Trophoblast cell (in vitro differentiated cells and primary cell): ENCODE measurements around the gene CDH3.

Experiments used
- DNase-seq, 2 donors: peaks; one replicate each; pipeline ENCODE4 v3.0.0-alpha.2; 2016
- H2AFZ ChIP-seq: 2 replicates; pipeline ENCODE4 v1.6.1; 2013; ENCODE audit warnings: low read length, moderate library complexity, mild to moderate bottlenecking; ENCODE audit not compliant: insufficient read depth, poor library complexity
- H2AK5ac ChIP-seq: 2 replicates; pipeline ENCODE4 v1.6.1; 2013; ENCODE audit warnings: mild to moderate bottlenecking, low read length
- H2BK120ac ChIP-seq: 2 replicates; pipeline ENCODE4 v1.6.1; 2013; ENCODE audit warnings: low read length, mild to moderate bottlenecking, moderate library complexity; ENCODE audit not compliant: insufficient read depth, poor library complexity
- H2BK12ac ChIP-seq: 2 replicates; pipeline ENCODE4 v1.6.1; 2013; ENCODE audit warnings: mild to moderate bottlenecking, low read length, moderate library complexity
- H2BK5ac ChIP-seq: 2 replicates; pipeline ENCODE4 v1.6.1; 2013; ENCODE audit warnings: low read length, low read depth, moderate library complexity, mild to moderate bottlenecking; ENCODE audit not compliant: poor library complexity
- H3K14ac ChIP-seq: 2 replicates; pipeline ENCODE4 v1.6.1; 2013; ENCODE audit warnings: mild to moderate bottlenecking, low read length
- H3K18ac ChIP-seq: 2 replicates; pipeline ENCODE4 v1.6.1; 2013; ENCODE audit warnings: mild to moderate bottlenecking, low read length
- H3K23ac ChIP-seq: 2 replicates; pipeline ENCODE4 v1.6.1; 2013; ENCODE audit warnings: low read length
- H3K27ac ChIP-seq: 2 replicates; pipeline ENCODE4 v1.5.1; 2013; ENCODE audit warnings: low read depth, mild to moderate bottlenecking, inconsistent platforms, low read length, moderate library complexity
- H3K27me3 ChIP-seq: 2 replicates; pipeline ENCODE4 v1.6.1; 2013; ENCODE audit warnings: inconsistent platforms, mild to moderate bottlenecking, low read length, moderate library complexity; ENCODE audit not compliant: insufficient read depth
- H3K36me3 ChIP-seq, 2 experiments: 1 replicate in 1 of 2; 2 replicates in 1 of 2; pipeline ENCODE4 v1.6.1; 2013; ENCODE audit warnings: low read length in 2 of 2, mild to moderate bottlenecking in 2 of 2, moderate library complexity in 1 of 2; ENCODE audit not compliant: insufficient read depth in 2 of 2, control insufficient read depth in 1 of 2
- H3K4ac ChIP-seq: 2 replicates; pipeline ENCODE4 v1.6.1; 2013; ENCODE audit warnings: low read depth, mild to moderate bottlenecking, low read length, moderate library complexity
- H3K4me1 ChIP-seq, 2 experiments: 1 replicate in 1 of 2; 2 replicates in 1 of 2; pipeline ENCODE4 v1.6.1; 2013; ENCODE audit warnings: low read length in 2 of 2, mild to moderate bottlenecking in 2 of 2, moderate library complexity in 1 of 2; ENCODE audit not compliant: insufficient read depth in 2 of 2, control insufficient read depth in 1 of 2
- H3K4me2 ChIP-seq: 2 replicates; pipeline ENCODE4 v1.6.1; 2013; ENCODE audit warnings: inconsistent platforms, mild to moderate bottlenecking, low read length, moderate library complexity
- H3K4me3 ChIP-seq: 2 replicates; pipeline ENCODE4 v1.5.1; 2013; ENCODE audit warnings: mild to moderate bottlenecking, low read depth, low read length, inconsistent platforms
- H3K79me1 ChIP-seq: one replicate; pipeline ENCODE4 v1.6.1; 2013; ENCODE audit warnings: low read length
- H3K79me2 ChIP-seq: 2 replicates; pipeline ENCODE4 v1.6.1; 2013; ENCODE audit warnings: low read length, mild to moderate bottlenecking; ENCODE audit not compliant: control insufficient read depth, insufficient read depth, poor library complexity
- H3K9ac ChIP-seq: 2 replicates; pipeline ENCODE4 v1.6.1; 2013; ENCODE audit warnings: mild to moderate bottlenecking, low read length
- H3K9me3 ChIP-seq: 2 replicates; pipeline ENCODE4 v1.6.1; 2013; ENCODE audit warnings: low read depth, mild to moderate bottlenecking, control low read depth, inconsistent platforms, low read length; ENCODE audit not compliant: insufficient read depth
- H4K12ac ChIP-seq: 2 replicates; pipeline ENCODE4 v1.6.1; 2013; ENCODE audit warnings: low read depth, mild to moderate bottlenecking, low read length, moderate library complexity
- H4K8ac ChIP-seq: 2 replicates; pipeline ENCODE4 v1.6.1; 2013; ENCODE audit warnings: low read depth, mild to moderate bottlenecking, low read length, moderate library complexity
- H4K91ac ChIP-seq: one replicate; pipeline ENCODE4 v1.6.1; 2013; ENCODE audit warnings: low read depth, mild to moderate bottlenecking, low read length, moderate library complexity
- WGBS: extraction: QIAGEN DNeasy Blood & Tissue Kit; methylation state at CpG from one replicate; pipeline ENCODE4 v1.1.7; 2013; ENCODE audit warnings: missing lambda C conversion rate; ENCODE audit not compliant: insufficient read length, insufficient coverage; ENCODE audit errors: extremely low coverage; 5-methylcytosine and 5-hydroxymethylcytosine counted together

Gene CDH3

GRCh38 chr16:68686905-68687304 is 41.8 kb downstream of the CDH3 start:
- no peaks in the 10 kb centered on the region for H3K79me2 ChIP-seq
- H3K79me1 ChIP-seq = no peaks in the 10 kb centered on the region
- H3K23ac ChIP-seq = no peak overlapping the region
- peaks cover 3% of the 10 kb centered on the region for H3K9me3 ChIP-seq
- no peaks in the 10 kb centered on the region for H3K27me3 ChIP-seq
- no peak overlapping the region for H2BK120ac ChIP-seq
- no peak overlapping the region for H3K4ac ChIP-seq
- no peak overlapping the region for H2BK12ac ChIP-seq
- H3K27ac ChIP-seq = no peak overlapping the region
- peaks cover 70 to 77% of the 10 kb centered on the region in 2 experiments for H3K36me3 ChIP-seq
- no peak overlapping the region for H3K9ac ChIP-seq
- H4K12ac ChIP-seq = no peak overlapping the region
- H3K4me3 ChIP-seq = no peak overlapping the region
- no peak for DNase-seq
- no CpG with 5 or more reads among the region's 5 CpGs for WGBS
- H4K91ac ChIP-seq = no peak overlapping the region
- H3K14ac ChIP-seq = no peak overlapping the region
- no peak overlapping the region for H4K8ac ChIP-seq
- H2BK5ac ChIP-seq = no peak overlapping the region
- H3K4me1 ChIP-seq = no peaks in the 10 kb centered on the region
- no peak overlapping the region for H3K4me2 ChIP-seq
- no peak overlapping the region for H2AFZ ChIP-seq
- H2AK5ac ChIP-seq = no peak overlapping the region
- no peak overlapping the region for H3K18ac ChIP-seq

- Histone ChIP-seq H3K4me1 (no peaks in the 10 kb centered on the region), H3K9ac (no peak overlapping the region), H3K18ac (no peak overlapping the region), H2BK120ac (no peak overlapping the region), H2AK5ac (no peak overlapping the region), H4K91ac (no peak overlapping the region), H2AFZ (no peak overlapping the region), H3K79me2 (no peaks in the 10 kb centered on the region), H3K36me3 (peaks cover 69 to 75% of the 10 kb centered on the region in 2 experiments), H4K12ac (no peak overlapping the region), H3K4me2 (no peak overlapping the region), H3K14ac (no peak overlapping the region), H3K79me1 (no peaks in the 10 kb centered on the region), H3K4ac (no peak overlapping the region), H3K27me3 (no peaks in the 10 kb centered on the region), H2BK5ac (no peak overlapping the region), H3K23ac (no peak overlapping the region), H3K4me3 (no peak overlapping the region), H3K27ac (no peak overlapping the region), H4K8ac (no peak overlapping the region), H3K9me3 (no peaks in the 10 kb centered on the region), H2BK12ac (no peak overlapping the region)
- WGBS = no CpG with 5 or more reads among the region's 5 CpGs
- no peak for DNase-seq
These were observed 44.8 kb downstream of the CDH3 start for GRCh38 chr16:68689921-68690320.

- Histone ChIP-seq H3K27me3 (no peaks in the 10 kb centered on the region), H2BK5ac (no peak overlapping the region), H4K12ac (no peak overlapping the region), H3K18ac (no peak overlapping the region), H3K79me2 (no peaks in the 10 kb centered on the region), H3K9ac (no peak overlapping the region), H3K14ac (no peak overlapping the region), H3K4me1 (no peaks in the 10 kb centered on the region), H2AFZ (no peak overlapping the region), H3K4me3 (peak overlapping the region; percentile 6), H3K27ac (no peak overlapping the region), H3K4ac (no peak overlapping the region), H3K79me1 (no peaks in the 10 kb centered on the region), H2BK120ac (no peak overlapping the region), H4K91ac (no peak overlapping the region), H4K8ac (no peak overlapping the region), H2AK5ac (no peak overlapping the region), H2BK12ac (no peak overlapping the region), H3K36me3 (peaks cover 67 to 68% of the 10 kb centered on the region in 2 experiments), H3K23ac (no peak overlapping the region), H3K9me3 (peaks cover 1% of the 10 kb centered on the region), H3K4me2 (no peak overlapping the region)
- WGBS = no CpG with 5 or more reads among the region's 11 CpGs
- no peak for DNase-seq
These were observed 50.5 kb downstream of the CDH3 start for GRCh38 chr16:68695575-68695974.

- Histone ChIP-seq H2AFZ (no peak overlapping the region), H3K4me1 (no peaks in the 10 kb centered on the region), H4K12ac (no peak overlapping the region), H3K27me3 (no peaks in the 10 kb centered on the region), H2BK12ac (no peak overlapping the region), H3K4me3 (no peak overlapping the region), H3K18ac (no peak overlapping the region), H3K9ac (no peak overlapping the region), H3K14ac (no peak overlapping the region), H3K36me3 (peaks cover 67 to 71% of the 10 kb centered on the region in 2 experiments), H3K9me3 (peaks cover 1% of the 10 kb centered on the region), H3K79me2 (no peaks in the 10 kb centered on the region), H3K79me1 (no peaks in the 10 kb centered on the region), H3K4me2 (no peak overlapping the region), H2BK5ac (no peak overlapping the region), H4K8ac (no peak overlapping the region), H3K23ac (no peak overlapping the region), H2AK5ac (no peak overlapping the region), H2BK120ac (no peak overlapping the region), H3K4ac (no peak overlapping the region), H3K27ac (no peak overlapping the region), H4K91ac (no peak overlapping the region)
- DNase-seq = no peak
- no CpG with 5 or more reads among the region's 8 CpGs for WGBS
These were observed 51.4 kb downstream of the CDH3 start for GRCh38 chr16:68696514-68696913.
